HFFc6 (cell line): ENCODE data around the gene SCT. TPM values are rescaled to one million over a fixed set of nuclear protein-coding genes. Genes with fewer than 3 reads are reported as not detected.

Experiments
- DNase-seq: peaks from one replicate; pipeline ENCODE4 v3.0.0-alpha.2; 2018
- H3K27ac Mint-ChIP-seq: 2 replicates; pipeline ENCODE4 v1.8.0; 2020; ENCODE audit warnings: mild to moderate bottlenecking, mixed read lengths
- H3K27me3 Mint-ChIP-seq: 2 replicates; pipeline ENCODE4 v1.8.0; 2021; ENCODE audit warnings: mild to moderate bottlenecking, moderate library complexity, mixed read lengths; ENCODE audit not compliant: insufficient read depth
- H3K36me3 Mint-ChIP-seq: 2 replicates; pipeline ENCODE4 v1.8.0; 2021; ENCODE audit warnings: low read depth, mixed read lengths
- H3K4me1 Mint-ChIP-seq: 2 replicates; pipeline ENCODE4 v1.8.0; 2020; ENCODE audit warnings: low read depth, mixed read lengths
- H3K4me3 Mint-ChIP-seq: 2 replicates; pipeline ENCODE4 v1.8.0; 2020; ENCODE audit warnings: mild to moderate bottlenecking, moderate library complexity, mixed read lengths
- H3K9me3 Mint-ChIP-seq: 2 replicates; pipeline ENCODE4 v1.8.0; 2020; ENCODE audit warnings: mild to moderate bottlenecking, mixed read lengths
- CTCF ChIP-seq: fragments of 200-600 bp; sonication (generic); IDR thresholded peaks from 2 replicates; pipeline ENCODE4 v1.5.0; 2021; ENCODE audit warnings: antibody characterized with exemption, mild to moderate bottlenecking
- total RNA-seq, 6 experiments: library from RNA; stranded (reverse); fragmentation: NEBNext Ultra II Directional; extraction: Animal tissue kit (Norgen Biotek cat#: 25700); gene quantifications; 2 replicates in 1 of 6; 3 replicates in 5 of 6; pipeline ENCODE4 v1.2.3, GENCODE V29; 2021

The SCT gene
- total RNA-seq, 6 experiments from 2014 or later, result not detected

GRCh38 chr11:579830-580601 lies 47.0 kb downstream of the SCT start:
- Mint-ChIP-seq H3K36me3 (peaks cover 9% of the 10 kb centered on the region; the same call in 1 of the 2 replicates), H3K4me1 (peaks cover 38% of the 10 kb centered on the region), H3K27me3 (no peaks in the 10 kb centered on the region; the same call in 1 of the 2 replicates), H3K9me3 (no peaks in the 10 kb centered on the region), H3K4me3 (no peak overlapping the region), H3K27ac (peak overlapping the region; percentile 42; the same call in 1 of the 2 replicates)
- TF ChIP-seq CTCF, result no peak
- DNase-seq, result no peak

GRCh38 chr11:578276-579035 lies 48.5 kb downstream of the SCT start:
- H3K4me1 Mint-ChIP-seq, result peaks cover 42% of the 10 kb centered on the region
- H3K36me3 Mint-ChIP-seq, result peaks cover 9% of the 10 kb centered on the region; the same call in 1 of the 2 replicates
- peak overlapping the region; percentile 95 for H3K4me3 Mint-ChIP-seq
- TF ChIP-seq CTCF, result no peak
- H3K27me3 Mint-ChIP-seq, result peaks cover 3% of the 10 kb centered on the region; the same call in 1 of the 2 replicates
- no peak for DNase-seq
- H3K9me3 Mint-ChIP-seq, result no peaks in the 10 kb centered on the region
- peak overlapping the region; percentile 42; the same call in 1 of the 2 replicates for H3K27ac Mint-ChIP-seq

GRCh38 chr11:577611-577894 lies 49.4 kb downstream of the SCT start:
- peaks cover 9% of the 10 kb centered on the region; the same call in 1 of the 2 replicates for H3K36me3 Mint-ChIP-seq
- H3K27ac Mint-ChIP-seq, result peak overlapping the region; percentile 85
- TF ChIP-seq CTCF, result no peak
- H3K27me3 Mint-ChIP-seq, result peaks cover 3% of the 10 kb centered on the region; the same call in 1 of the 2 replicates
- no peaks in the 10 kb centered on the region for H3K9me3 Mint-ChIP-seq
- peak overlapping the region; percentile 95 for H3K4me3 Mint-ChIP-seq
- H3K4me1 Mint-ChIP-seq, result peaks cover 42% of the 10 kb centered on the region
- no peak for DNase-seq

- H3K27ac Mint-ChIP-seq, result peak overlapping the region; percentile 85
- no peaks in the 10 kb centered on the region for H3K9me3 Mint-ChIP-seq
- DNase-seq, result no peak
- no peak for TF ChIP-seq CTCF
- H3K4me3 Mint-ChIP-seq, result peak overlapping the region; percentile 95
- H3K4me1 Mint-ChIP-seq, result peaks cover 42% of the 10 kb centered on the region
- peaks cover 3% of the 10 kb centered on the region; the same call in 1 of the 2 replicates for H3K27me3 Mint-ChIP-seq
- H3K36me3 Mint-ChIP-seq, result peaks cover 9% of the 10 kb centered on the region; the same call in 1 of the 2 replicates
Measured at GRCh38 chr11:576811-577610, 50.0 kb downstream of the SCT start.

Other genes starting within 250 kb of the SCT start
- 1 to 10 TPM; 2.5 to 3.3 (median 2.9) TPM for gene PKP3, start 233.0 kb downstream of the SCT start, total RNA-seq
- gene SIGIRR, start 212.2 kb downstream of the SCT start, total RNA-seq, result 10 to 100 TPM; 15.9 to 21.6 (median 18.7) TPM
- not detected for gene ANO9, start 185.2 kb downstream of the SCT start, total RNA-seq
- 10 to 100 TPM; 23.3 to 34.5 (median 27.2) TPM for gene PTDSS2, start 176.9 kb downstream of the SCT start, total RNA-seq
- gene RNH1, start 119.9 kb downstream of the SCT start, total RNA-seq, result 100 to 1,000 TPM; 223 to 272 (median 250) TPM
- gene HRAS, start 91.6 kb downstream of the SCT start, total RNA-seq, result 100 to 1,000 TPM; 102 to 125 (median 107) TPM
- under 1 TPM; 0.23 to 0.83 (median 0.55) TPM for gene LRRC56, start 89.7 kb downstream of the SCT start, total RNA-seq
- 1 to 10 TPM in 3 of 6 experiments, under 1 TPM in 3; 0.37 to 2.3 (median 0.97) TPM for gene LMNTD2, start 66.4 kb downstream of the SCT start, total RNA-seq
- gene RASSF7, start 66.2 kb downstream of the SCT start, total RNA-seq, result 10 to 100 TPM; 10.1 to 18.8 (median 12.7) TPM
- 10 to 100 TPM; 23.8 to 27.5 (median 24.8) TPM for gene PHRF1, start 50.7 kb downstream of the SCT start, total RNA-seq
- gene IRF7, start 11.2 kb downstream of the SCT start, total RNA-seq, result 1 to 10 TPM; 3.0 to 5.2 (median 4.2) TPM
- gene CDHR5, start 2.2 kb downstream of the SCT start, total RNA-seq, result not detected
- gene DRD4, start 10.1 kb upstream of the SCT start, total RNA-seq, result under 1 TPM; 0.14 to 0.61 (median 0.38) TPM
- gene DEAF1, start 68.0 kb upstream of the SCT start, total RNA-seq, result 10 to 100 TPM; 32.2 to 48.1 (median 34.6) TPM
- gene TMEM80, start 68.6 kb upstream of the SCT start, total RNA-seq, result 10 to 100 TPM; 16.9 to 24.5 (median 19.3) TPM
- gene EPS8L2, start 79.0 kb upstream of the SCT start, total RNA-seq, result 10 to 100 TPM; 55.5 to 70.1 (median 65.1) TPM
- 100 to 1,000 TPM; 230 to 351 (median 300) TPM for gene TALDO1, start 120.3 kb upstream of the SCT start, total RNA-seq
- 10 to 100 TPM; 61.0 to 72.7 (median 68.1) TPM for gene GATD1, start 150.3 kb upstream of the SCT start, total RNA-seq
- 10 to 100 TPM in 5 of 6 experiments, 1 to 10 TPM in 1; 8.2 to 12.2 (median 11.0) TPM for gene CEND1, start 162.9 kb upstream of the SCT start, total RNA-seq
- gene SLC25A22, start 171.1 kb upstream of the SCT start, total RNA-seq, result 10 to 100 TPM; 39.7 to 47.3 (median 42.9) TPM
- 10 to 100 TPM; 11.0 to 15.9 (median 13.7) TPM for gene PIDD1, start 178.1 kb upstream of the SCT start, total RNA-seq
- 1,000 to 10,000 TPM; 1,532 to 1,781 (median 1,709) TPM for gene RPLP2, start 182.8 kb upstream of the SCT start, total RNA-seq
- 100 to 1,000 TPM; 103 to 148 (median 130) TPM for gene PNPLA2, start 191.7 kb upstream of the SCT start, total RNA-seq
- gene CRACR2B, start 200.7 kb upstream of the SCT start, total RNA-seq, result 1 to 10 TPM in 4 of 6 experiments, under 1 TPM in 2; 0.63 to 2.2 (median 1.2) TPM
- 1,000 to 10,000 TPM in 1 of 6 experiments, 100 to 1,000 TPM in 5; 719 to 1,001 (median 755) TPM for gene CD151, start 205.8 kb upstream of the SCT start, total RNA-seq
- gene POLR2L, start 215.3 kb upstream of the SCT start, total RNA-seq, result 100 to 1,000 TPM; 439 to 504 (median 478) TPM
- 100 to 1,000 TPM; 193 to 267 (median 212) TPM for gene TSPAN4, start 215.7 kb upstream of the SCT start, total RNA-seq